ENCODE results near the gene LRRC26.
A peak's percentile ranks its signal among the peaks of the same experiment; 100 is the strongest.

LRRC26 gene

GRCh38 chr9:137152844-137153405 lies 16.9 kb downstream of the LRRC26 start:
- DNase-seq (ENCODE audit: insufficient read length) (no peak), FAIRE-seq (peak; percentile 73)
- TF ChIP-seq POLR2AphosphoS5 (IDR thresholded peaks at IDR 0.05; ENCODE audit: low read depth, low read length): no peak
- no peak for TF ChIP-seq POLR2A (IDR thresholded peaks at IDR 0.05; ENCODE audit: low read depth, low read length)
- no peak for TF ChIP-seq TAF1 (IDR thresholded peaks at IDR 0.05; ENCODE audit: borderline replicate concordance, low read depth, low read length)

GRCh38 chr9:137150617-137151457 lies 19.0 kb downstream of the LRRC26 start:
- TF ChIP-seq POLR2AphosphoS5 (IDR thresholded peaks at IDR 0.05; ENCODE audit: low read depth, low read length) (no peak), TAF1 (IDR thresholded peaks at IDR 0.05; ENCODE audit: borderline replicate concordance, low read depth, low read length) (no peak), POLR2A (IDR thresholded peaks at IDR 0.05; ENCODE audit: low read depth, low read length) (no peak)
- peak; percentile 83 for DNase-seq (ENCODE audit: insufficient read length)
- FAIRE-seq: peak; percentile 70

DNA sequence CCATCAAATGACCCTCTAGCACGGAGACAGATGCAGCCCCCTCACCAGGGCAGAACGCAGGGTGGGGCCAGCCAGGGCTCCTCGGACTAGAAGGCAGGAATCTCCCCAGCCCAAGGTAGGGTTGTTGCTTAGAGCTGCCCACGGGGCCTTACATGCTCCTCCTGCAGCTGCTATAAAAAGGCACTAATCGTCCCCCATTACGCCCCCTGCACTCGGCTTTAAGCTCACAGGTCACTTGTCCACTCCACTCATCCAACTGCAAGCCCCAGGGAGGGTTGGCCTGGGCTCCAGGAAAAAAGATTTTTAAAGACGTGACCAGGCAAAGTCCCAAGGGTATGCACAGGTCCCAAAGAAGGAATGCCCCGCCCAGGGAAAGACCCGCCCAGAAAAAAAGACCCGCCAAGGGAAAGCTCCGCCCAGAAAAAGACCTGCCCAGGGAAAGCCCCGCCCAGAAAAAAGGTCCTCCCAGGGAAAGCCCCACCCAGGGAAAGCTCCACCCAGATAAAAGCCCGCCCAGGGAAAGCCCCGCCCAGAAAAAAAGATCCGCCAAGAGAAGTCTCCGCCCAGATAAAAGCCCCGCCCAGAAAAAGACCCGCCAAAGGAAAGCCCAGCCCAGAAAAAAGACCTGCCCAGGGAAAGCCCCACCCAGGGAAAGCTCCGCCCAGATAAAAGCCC lies 19.8 kb downstream of the LRRC26 start:
- FAIRE-seq (no peak), DNase-seq (ENCODE audit: insufficient read length) (peak; percentile 74)
- TF ChIP-seq POLR2A (IDR thresholded peaks at IDR 0.05; ENCODE audit: low read depth, low read length) (no peak), POLR2AphosphoS5 (IDR thresholded peaks at IDR 0.05; ENCODE audit: low read depth, low read length) (no peak), TAF1 (IDR thresholded peaks at IDR 0.05; ENCODE audit: borderline replicate concordance, low read depth, low read length) (no peak)

- FAIRE-seq: no peak
- no peak for DNase-seq (ENCODE audit: insufficient read length)
- TF ChIP-seq TAF1 (IDR thresholded peaks at IDR 0.05; ENCODE audit: borderline replicate concordance, low read depth, low read length) (no peak), POLR2A (IDR thresholded peaks at IDR 0.05; ENCODE audit: low read depth, low read length) (no peak), POLR2AphosphoS5 (IDR thresholded peaks at IDR 0.05; ENCODE audit: low read depth, low read length) (no peak)
Observed at GRCh38 chr9:137149363-137149762, 20.5 kb downstream of the LRRC26 start.

- DNase-seq (ENCODE audit: insufficient read length): no peak
- FAIRE-seq: no peak
Observed at GRCh38 chr9:137148661-137149060, 21.2 kb downstream of the LRRC26 start.

DNA sequence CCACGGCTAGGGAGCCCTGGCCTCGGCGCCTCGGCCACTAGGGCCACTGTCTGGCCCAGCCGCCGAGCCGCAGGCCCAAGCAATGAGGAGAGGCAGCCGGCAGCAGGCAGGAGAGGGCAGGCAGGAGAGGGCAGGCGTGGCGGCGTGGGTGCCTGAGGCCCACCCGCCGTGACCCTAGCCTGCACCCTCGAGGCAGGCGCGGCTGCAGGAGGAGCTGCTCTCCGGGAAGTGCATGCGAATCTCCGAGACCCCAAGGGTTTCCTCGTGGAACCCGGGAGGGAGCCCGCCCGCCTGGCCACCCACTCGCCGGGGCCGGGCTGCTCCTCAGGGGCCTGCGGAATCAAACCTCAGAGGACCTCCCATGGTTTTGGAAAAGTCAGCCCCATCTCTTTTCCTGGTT lies 21.6 kb downstream of the LRRC26 start:
- TF ChIP-seq TAF1 (IDR thresholded peaks at IDR 0.05; ENCODE audit: borderline replicate concordance, low read depth, low read length) (no peak), POLR2A (IDR thresholded peaks at IDR 0.05; ENCODE audit: low read depth, low read length) (no peak), POLR2AphosphoS5 (IDR thresholded peaks at IDR 0.05; ENCODE audit: low read depth, low read length) (no peak)
- FAIRE-seq (no peak), DNase-seq (ENCODE audit: insufficient read length) (no peak)

More at GRCh38 chr9:137148661-137149060, 21.2 kb downstream of the LRRC26 start:
- TF ChIP-seq TAF1 (IDR thresholded peaks at IDR 0.05; ENCODE audit: borderline replicate concordance, low read depth, low read length): no peak
- TF ChIP-seq POLR2AphosphoS5 (IDR thresholded peaks at IDR 0.05; ENCODE audit: low read depth, low read length): no peak
- TF ChIP-seq POLR2A (IDR thresholded peaks at IDR 0.05; ENCODE audit: low read depth, low read length): no peak

- DNase-seq (ENCODE audit: insufficient read length) (no peak), FAIRE-seq (no peak)
- TF ChIP-seq TAF1 (IDR thresholded peaks at IDR 0.05; ENCODE audit: borderline replicate concordance, low read depth, low read length) (no peak), POLR2A (IDR thresholded peaks at IDR 0.05; ENCODE audit: low read depth, low read length) (no peak), POLR2AphosphoS5 (IDR thresholded peaks at IDR 0.05; ENCODE audit: low read depth, low read length) (no peak)
Observed at GRCh38 chr9:137147793-137148160, 22.1 kb downstream of the LRRC26 start.

- DNase-seq (ENCODE audit: insufficient read length) (no peak), FAIRE-seq (peak; percentile 9)
- TF ChIP-seq TAF1 (IDR thresholded peaks at IDR 0.05; ENCODE audit: borderline replicate concordance, low read depth, low read length) (no peak), POLR2A (IDR thresholded peaks at IDR 0.05; ENCODE audit: low read depth, low read length) (no peak)
Observed at GRCh38 chr9:137147091-137147792, 22.6 kb downstream of the LRRC26 start.

GRCh38 chr9:137146527-137146918 lies 23.3 kb downstream of the LRRC26 start:
- DNase-seq (ENCODE audit: insufficient read length) (no peak), FAIRE-seq (no peak)
- TF ChIP-seq POLR2AphosphoS5 (IDR thresholded peaks at IDR 0.05; ENCODE audit: low read depth, low read length) (no peak), TAF1 (IDR thresholded peaks at IDR 0.05; ENCODE audit: borderline replicate concordance, low read depth, low read length) (no peak), POLR2A (IDR thresholded peaks at IDR 0.05; ENCODE audit: low read depth, low read length) (no peak)

GRCh38 chr9:137145731-137146526 lies 23.9 kb downstream of the LRRC26 start:
- DNase-seq (ENCODE audit: insufficient read length): no peak
- TF ChIP-seq POLR2A (IDR thresholded peaks at IDR 0.05; ENCODE audit: low read depth, low read length) (no peak), TAF1 (IDR thresholded peaks at IDR 0.05; ENCODE audit: borderline replicate concordance, low read depth, low read length) (no peak), POLR2AphosphoS5 (IDR thresholded peaks at IDR 0.05; ENCODE audit: low read depth, low read length) (no peak)
- FAIRE-seq: no peak
